ENCODE results near the gene KLHL14.

The KLHL14 gene

GRCh38 chr18:32769586-32770053 is 3.2 kb downstream of the KLHL14 start:
- DNase-seq, result no peak

GRCh38 chr18:32769071-32769585 is 3.7 kb downstream of the KLHL14 start:
- no peak for DNase-seq

DNA sequence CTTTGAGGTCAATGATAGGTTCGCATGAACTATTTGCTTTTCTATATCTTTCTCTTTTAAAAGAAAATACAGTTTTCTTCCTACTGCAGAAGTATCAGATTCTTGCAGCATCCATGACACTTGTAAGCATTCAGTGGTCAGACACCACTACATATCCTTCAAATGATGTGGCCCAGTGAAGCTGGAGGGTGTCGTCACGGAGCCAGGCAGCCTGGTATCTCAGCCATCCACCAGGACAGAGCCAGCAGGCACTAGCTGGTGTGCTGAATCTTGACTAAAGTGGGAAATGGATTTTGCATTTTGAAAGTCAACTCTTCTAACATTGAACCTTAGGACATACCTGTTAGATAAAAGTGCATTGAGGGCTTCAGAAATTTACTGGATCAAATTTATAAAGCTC is 5.4 kb downstream of the KLHL14 start:
- no peak for DNase-seq

GRCh38 chr18:32764611-32765244 is 8.1 kb downstream of the KLHL14 start:
- no peak for DNase-seq

DNA sequence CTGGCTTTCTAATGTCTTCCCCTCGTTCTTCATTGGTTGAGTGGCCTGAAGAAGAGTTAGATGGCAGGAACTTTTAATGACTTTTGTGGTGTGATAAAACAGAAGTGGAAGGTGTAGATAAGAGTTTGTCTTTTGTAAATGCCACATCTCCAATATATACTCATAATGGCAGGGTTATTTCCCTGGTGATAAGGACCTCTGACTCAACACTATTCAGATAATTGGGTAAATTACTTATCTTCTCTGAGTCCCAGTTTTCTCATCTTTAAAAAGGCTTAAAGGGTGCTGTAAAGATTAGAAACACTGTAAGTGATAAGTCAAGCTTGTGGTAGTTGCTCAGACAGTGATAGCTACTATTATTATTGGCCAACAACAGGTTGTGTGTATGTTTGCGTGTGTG is 9.5 kb downstream of the KLHL14 start:
- no peak for DNase-seq

GRCh38 chr18:32761231-32761630 is 11.6 kb downstream of the KLHL14 start:
- DNase-seq, result no peak

- no peak for DNase-seq
These were observed 12.4 kb downstream of the KLHL14 start for GRCh38 chr18:32760391-32760790.

- no peak for DNase-seq
These were observed 13.1 kb downstream of the KLHL14 start for GRCh38 chr18:32759611-32760167.

DNA sequence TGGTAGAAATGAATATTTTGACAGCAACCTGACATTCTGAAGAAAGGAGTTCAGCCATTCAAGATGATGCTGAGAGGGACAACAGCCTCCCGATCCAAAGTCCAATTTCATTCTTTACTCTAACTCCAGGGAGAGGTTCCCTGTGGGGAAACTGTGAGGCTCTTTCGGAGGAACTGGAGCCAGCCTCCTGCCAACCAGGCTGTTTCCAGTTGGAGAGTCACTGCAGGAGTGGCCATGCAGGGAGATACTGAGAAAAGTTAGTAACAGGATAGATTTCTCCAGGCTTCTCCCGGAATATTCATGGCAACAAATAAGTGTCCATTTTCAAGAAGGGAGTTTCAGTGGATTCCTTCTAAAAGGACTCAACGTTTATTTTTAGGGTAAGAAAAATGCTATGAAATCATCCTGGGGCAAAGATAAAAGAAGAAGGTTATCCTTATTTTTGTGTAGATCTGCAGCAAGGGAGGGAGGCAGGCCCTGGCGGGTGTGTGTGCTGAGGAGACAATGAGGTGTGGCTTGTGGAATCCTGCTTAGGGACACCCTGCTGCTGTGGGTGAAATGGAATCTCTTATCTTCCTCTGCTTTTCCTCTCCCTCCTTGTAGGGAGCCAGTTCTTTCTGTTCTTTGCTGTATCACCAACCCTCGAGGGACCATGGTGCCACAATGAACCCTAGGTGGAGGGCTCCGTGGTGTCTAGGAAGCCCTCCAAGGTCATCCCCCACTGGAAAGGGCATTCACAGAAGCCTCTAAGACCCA is 18.1 kb downstream of the KLHL14 start:
- DNase-seq, result no peak

DNA sequence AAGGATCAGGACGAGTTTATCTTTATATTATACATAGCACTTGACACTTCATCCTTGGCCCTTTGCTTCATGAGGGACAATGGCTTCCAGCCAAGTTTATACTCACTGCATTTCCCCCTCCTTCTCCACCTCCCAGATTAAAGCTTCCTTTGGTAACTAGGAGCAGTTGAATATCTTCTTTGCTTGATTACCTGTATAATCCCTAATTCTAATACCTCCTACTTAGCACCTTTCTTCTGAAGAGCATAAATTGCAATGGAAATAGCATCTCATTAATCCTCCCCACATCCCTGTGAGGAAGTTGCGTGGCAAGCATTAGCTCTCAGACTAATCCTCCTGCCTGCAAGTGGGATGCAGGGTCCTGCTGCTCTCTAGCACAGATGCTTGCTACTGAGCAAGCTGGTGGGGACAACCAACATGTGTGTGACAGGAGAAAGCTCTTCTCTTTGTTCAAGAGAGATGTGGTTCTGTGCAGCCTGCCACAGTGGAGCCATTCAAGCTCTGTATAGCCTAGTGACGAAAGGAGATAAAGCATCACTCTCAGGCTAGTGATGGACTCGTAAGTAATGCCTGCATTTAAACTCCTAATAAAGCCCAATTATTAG is 19.1 kb downstream of the KLHL14 start:
- no peak for DNase-seq

DNA sequence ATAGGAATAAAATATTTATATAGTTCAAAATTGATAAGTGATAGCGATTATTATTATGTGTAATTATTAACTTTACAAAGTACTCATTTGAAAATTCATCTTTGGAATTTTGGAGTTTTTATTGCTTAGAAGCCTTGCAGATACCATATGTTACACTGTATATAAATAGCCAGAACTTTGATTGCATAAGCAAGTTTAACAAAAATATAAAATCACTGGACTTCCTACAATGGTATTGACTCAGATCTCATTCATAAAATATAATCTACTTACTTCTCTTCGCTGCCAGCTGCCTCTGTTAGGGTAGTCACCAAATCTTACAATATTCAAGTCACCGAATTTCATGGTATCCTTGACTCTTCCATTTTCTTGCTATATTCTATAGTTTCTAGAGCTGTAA is 22.5 kb downstream of the KLHL14 start:
- no peak for DNase-seq

DNA sequence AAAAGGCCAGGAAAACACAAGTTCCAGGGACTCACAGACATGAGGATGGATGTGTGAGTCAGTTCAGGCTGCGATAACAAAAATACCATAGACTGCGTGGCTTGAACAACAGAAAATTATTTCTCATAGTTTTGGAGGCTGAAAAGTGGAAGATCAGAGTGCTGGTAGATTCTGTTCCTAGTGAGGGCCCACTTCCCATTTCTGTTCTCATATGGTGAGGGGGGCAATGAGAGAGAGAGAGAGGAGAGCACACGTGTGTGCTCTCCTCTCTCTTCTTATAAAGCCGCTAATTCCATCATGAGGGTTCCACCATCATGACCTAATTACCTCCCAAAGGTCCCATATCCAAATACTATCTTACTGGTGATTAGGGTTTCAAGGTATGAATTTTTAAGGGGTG is 23.0 kb downstream of the KLHL14 start:
- no peak for DNase-seq

- DNase-seq, result no peak
These were observed 30.2 kb downstream of the KLHL14 start for GRCh38 chr18:32742579-32742978.

- DNase-seq, result peak; percentile 63
These were observed 37.0 kb downstream of the KLHL14 start for GRCh38 chr18:32735781-32736180.

DNA sequence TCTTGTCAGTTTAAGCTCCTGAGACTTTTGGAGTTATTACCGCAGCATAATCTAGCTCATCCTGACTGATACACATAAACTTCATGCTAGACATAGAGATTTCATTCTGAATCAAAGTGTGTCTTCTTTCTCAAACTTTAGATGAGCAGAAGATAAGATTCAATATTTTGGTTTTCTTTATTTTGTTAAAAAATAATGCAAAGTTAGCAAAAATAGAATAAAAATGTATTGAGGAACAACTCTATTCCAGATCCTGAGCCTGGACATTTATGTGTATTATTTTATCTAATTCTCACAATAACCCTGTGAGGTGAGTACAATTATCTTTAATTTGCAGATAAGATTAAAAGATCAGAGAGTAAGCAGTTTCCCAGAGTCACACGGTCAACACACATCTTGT is 38.4 kb downstream of the KLHL14 start:
- no peak for DNase-seq

GRCh38 chr18:32732165-32732564 is 40.7 kb downstream of the KLHL14 start:
- DNase-seq, result no peak

DNA sequence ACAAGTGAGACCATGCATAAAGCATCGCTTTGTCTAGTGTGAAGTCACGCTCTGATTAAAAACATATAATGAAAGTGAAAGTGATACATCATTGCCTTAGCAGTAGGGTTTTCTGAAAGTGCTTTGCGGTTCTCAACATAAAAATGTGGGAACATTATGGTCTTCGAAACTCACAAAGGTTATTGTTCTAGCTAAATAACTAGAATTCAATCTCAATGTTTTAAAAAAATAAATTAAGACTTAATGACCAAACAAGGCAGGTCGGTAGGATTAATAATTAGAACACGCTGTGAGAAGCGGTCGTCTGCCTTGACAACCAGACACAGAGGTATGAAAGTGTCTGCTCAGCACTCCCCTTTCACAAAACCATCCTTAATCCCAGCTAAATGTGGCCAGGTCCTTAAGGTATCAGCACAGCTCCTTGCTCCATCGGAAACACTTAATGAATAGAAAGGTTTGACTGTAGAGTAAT is 42.2 kb downstream of the KLHL14 start:
- DNase-seq, result peak; percentile 43

DNA sequence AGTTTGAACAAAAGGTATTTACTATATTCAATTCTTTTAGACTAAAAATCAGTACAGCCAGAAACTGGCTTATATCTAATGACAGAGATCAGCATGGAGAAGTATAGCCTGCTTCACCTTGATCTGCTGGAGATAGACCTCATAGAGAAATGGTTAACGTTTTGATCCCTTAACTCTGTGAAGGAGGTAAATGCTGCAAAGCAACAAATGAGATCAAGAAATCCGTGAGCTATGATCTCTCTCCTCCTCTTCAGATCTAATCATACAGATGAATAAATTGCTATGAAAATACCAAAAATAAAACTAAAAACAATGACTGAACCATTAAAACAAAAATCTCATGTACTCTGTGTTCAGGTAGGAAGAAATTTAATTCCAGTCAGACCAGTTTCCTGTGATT is 42.8 kb downstream of the KLHL14 start:
- DNase-seq, result no peak

GRCh38 chr18:32724071-32724749 is 48.6 kb downstream of the KLHL14 start:
- no peak for DNase-seq

GRCh38 chr18:32722279-32722678 is 50.5 kb downstream of the KLHL14 start:
- peak; percentile 2 for DNase-seq

- DNase-seq, result peak; percentile 76
These were observed 55.7 kb downstream of the KLHL14 start for GRCh38 chr18:32717126-32717525.

- peak; percentile 64 for DNase-seq
These were observed 58.2 kb downstream of the KLHL14 start for GRCh38 chr18:32714571-32715148.

Measured in fibroblast of skin of scalp (primary cell).